Inflammatory macrophage (primary cell): ENCODE results near the gene TBC1D8B.

Experiments
- DNase-seq, 2 donors: peaks; one replicate each; pipeline ENCODE4 v3.0.0-alpha.2; 2020 to 2022

Gene TBC1D8B

DNA sequence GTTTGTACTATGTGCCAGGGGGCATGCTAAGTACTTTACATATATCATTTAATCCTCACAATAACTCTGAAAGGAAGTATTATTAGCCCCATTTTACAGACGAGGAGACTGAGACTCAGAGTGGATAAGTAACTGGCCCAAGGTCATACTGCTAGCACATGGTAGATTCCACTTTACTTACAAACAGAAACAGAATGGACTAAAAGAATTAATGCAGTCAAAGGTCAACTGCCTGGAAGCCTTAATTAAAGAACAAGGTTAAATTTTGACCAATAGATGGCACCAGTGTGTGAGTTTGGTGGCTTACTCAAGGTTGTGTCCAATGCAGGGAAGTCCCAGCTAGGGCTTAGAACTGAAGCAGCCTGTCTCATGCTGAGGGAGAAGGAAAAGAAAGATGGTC is 96.0 kb downstream of the TBC1D8B start:
- peak; percentile 54 to 63 for DNase-seq

DNA sequence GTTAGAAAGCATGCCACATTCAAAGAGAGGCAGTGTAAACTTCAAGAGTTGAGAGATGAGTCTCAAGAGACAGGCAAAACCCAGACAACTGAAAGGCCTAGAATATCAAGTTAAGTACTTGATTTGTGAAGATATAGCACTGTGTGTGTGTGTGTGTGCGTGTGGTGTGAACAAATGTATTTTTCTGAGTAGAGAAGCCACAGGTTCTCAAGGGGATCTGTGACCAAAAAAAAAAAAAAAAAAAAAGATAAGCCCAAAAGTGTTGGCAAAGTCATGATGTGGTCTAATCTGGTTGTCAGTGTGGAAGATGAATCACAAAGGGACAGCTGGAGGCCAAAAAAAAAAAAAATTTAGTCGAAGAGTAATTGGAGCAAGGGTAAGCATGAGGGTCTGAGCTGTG is 96.8 kb downstream of the TBC1D8B start:
- DNase-seq: no peak

DNA sequence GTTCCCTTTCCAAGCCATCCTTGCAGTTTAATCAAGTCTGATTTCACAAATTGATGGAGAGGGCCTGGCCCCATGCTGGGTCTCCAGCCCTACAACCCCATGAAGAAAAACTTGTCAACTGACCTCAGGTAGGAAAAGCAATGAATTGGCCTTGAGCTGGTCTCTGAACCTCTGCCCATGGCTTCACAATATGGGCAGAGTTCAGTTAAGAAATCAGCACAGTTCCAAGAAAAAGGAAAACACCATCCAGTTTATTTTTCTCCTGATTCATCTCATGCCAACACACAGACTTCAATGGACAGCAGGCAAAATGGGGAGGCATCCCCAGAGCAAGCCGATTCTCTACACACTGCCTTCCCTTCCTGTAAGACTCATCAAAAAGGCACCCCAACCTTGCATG is 97.4 kb downstream of the TBC1D8B start:
- no peak for DNase-seq

DNA sequence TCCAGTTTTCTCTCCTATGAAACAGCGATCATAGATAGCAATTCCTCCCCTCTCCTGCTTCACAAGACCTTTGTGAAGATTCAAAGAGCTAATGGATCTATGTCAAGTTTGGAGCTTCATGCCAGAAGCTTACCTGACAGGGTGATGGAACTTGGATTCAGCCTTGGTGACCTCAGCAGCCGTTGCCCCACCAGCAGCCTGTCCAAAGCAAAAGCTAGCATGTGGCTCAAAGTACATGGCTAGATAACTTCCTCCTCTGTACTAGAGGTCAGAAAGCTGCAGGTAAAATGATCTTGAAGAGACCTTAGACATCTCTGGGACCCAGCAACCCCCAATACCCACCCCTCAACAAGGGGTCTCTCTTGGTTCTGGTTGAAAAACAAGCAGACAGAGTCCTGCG is 98.9 kb downstream of the TBC1D8B start:
- no peak for DNase-seq

DNA sequence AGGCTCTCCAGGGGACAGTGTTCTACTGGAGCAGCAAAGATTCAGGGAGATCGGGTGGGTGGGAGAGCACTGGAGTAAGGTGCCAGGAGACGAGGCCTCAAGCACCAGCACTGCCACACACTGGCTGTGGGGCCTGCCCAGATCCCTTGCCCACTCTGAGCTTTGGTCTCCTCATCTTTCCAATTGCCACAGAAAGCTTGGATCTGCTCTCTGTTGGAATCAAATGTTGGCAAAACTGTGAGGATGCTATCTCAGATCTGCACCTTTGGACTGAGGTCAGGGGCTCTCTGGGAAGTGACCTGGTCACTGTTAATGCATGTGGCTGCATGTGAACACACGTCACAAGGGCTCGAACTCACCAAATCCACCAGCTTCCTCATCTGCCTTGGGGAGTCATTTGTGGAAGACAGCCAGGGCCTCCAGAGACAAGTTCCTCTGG is 99.3 kb downstream of the TBC1D8B start:
- DNase-seq: peak in 1 of 2 donors; percentile 15

DNA sequence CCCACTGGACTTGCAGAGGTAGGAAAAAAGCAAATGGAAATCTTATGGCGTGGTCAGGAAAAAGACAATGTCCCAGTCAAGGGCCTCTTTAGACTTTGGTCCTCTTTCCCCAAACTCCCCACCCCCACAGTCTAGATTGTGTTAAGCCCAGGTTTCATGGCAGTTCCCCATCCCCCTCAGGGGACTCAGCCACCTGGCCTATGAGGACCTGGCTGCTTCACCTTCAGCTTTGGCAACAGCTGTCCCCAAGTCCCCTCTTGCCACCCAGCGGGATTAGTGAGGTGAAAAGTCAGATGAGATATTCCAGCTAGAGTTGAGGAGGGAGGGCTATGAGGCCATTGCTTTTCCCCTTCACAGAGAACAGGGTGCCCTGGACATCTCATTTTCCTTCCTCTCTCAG is 100.2 kb downstream of the TBC1D8B start:
- no peak for DNase-seq

DNA sequence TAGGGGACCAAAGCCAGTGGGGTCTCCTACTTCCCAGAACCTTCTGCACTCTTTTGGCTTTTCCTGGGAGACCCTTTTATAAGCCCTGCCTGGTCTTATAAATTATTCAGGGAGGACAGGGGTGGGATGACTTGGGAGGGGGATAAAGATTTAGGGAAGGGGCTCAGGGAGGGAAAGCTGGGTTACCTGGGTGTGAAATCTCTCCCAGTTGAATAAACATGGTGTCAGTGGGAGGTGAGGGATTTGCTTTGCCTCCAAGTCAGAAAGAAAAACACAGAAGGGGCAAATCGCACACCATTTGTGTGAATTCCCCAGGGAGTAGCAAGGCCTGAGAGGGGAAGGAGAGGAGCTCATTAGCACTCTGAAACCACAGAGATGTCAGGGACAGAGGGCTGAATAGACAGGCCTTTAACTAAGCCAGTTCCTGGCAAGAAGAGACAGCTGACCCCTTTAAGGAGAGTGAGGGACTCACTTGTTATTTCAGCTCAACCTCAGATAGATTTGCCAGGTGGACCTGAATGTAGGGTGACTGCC is 100.9 kb downstream of the TBC1D8B start, which contains the start of gene RIPPLY1:
Gene RIPPLY1 (minus strand): TSS at position 51 of the 534 bp plus-strand sequence. CDS start 54 bp downstream, outside the sequence.
- no peak for DNase-seq

DNA sequence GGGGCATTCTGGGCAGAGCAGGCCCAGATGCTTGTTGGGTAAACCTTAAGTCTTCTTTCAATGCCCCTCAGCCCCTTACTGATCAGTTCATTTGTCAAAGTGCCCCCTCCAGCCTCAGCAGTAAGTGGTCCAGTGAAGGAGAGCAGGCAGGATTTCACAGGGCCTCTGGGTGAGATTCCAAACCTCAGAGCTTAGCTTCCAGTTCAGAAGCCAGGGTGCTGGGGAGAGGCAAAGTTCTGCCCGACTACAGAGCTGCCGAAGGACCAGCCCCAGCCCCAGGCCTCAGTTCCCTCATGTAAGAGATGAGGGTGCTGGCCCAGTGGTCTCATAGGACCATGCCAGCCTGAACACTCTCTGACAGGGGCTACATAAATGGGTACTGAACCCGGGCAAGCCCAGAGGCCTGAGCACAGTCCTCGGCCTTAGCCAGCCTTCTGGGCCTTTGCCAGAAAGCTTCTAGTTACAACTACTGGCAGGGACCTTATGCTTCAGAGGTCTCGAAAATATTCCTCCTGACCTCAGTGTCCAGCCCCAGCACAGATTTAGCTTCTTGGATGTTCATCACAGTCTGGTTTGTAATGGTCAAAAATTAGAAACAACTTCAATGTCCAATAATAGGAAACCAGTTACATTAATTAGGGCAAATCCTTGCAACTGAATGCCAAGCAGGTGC is 101.5 kb downstream of the TBC1D8B start:
- no peak for DNase-seq

DNA sequence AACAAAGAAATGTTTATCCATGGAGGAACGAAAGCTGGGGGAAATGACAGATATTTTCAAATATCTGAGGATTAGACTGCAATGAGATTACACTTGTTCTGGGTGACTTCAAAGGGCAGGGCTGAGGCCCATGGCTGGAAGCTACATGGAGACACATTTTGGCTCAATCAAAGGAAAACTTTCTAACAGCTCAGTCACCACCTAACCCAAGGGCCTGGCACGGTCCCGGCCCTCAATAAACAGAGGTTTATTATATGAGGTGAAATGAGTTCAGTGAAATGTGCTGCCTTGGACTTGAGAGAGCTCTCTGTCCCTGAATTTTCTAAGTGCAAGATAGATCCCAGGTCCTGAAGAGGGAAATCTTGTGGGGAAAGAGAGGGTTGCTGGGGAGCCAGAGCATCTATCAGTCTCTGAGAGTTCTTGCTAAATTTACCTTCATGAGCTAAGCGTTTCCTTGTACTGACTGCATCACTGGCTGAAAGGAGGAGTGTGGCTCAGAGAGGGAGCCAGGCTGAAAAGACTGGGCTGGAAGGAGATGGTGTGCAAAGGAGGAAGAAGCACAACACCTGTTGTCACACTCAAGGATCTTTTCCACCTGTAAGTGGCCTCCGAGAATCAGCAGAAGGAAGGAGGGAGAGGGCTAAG is 102.7 kb downstream of the TBC1D8B start:
- DNase-seq: no peak

DNA sequence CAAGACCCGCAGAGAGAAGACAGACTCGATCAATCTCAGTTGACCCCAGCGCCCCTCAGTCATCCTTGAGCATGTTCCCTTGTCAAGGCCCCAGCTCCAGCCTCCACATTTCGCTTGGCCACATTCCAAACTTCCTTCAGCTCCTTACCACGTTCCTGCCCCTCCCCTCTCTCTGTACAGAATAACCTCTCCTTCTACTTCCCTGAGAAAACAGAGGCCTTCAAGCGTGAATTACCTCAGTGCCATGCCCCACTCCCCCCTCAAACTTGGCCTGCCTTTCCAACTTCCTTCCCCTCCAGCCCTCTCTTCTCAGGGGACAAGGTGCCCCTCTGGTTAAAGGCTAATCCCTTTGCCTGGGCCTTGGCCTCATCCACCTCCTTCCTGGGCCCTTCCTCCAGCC is 103.9 kb downstream of the TBC1D8B start:
- no peak for DNase-seq

DNA sequence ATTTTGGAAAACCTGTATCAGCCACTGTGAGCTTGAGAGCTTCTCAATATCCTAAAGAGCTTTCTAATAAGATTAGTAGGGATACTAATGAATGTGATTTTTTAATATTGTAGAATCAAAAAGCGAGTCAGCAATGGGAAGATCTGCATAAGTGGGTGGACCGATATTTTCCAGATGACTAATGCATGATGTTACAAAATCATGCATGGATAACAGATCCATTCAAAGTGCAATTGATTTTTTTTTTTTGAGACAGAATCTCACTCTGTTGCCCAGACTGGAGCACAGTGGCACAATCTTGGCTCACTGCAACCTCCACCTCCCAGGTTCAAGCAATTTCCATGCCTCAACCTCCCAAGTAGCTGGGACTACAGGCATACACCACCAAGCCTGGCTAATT is 110.4 kb downstream of the TBC1D8B start:
- DNase-seq: no peak

DNA sequence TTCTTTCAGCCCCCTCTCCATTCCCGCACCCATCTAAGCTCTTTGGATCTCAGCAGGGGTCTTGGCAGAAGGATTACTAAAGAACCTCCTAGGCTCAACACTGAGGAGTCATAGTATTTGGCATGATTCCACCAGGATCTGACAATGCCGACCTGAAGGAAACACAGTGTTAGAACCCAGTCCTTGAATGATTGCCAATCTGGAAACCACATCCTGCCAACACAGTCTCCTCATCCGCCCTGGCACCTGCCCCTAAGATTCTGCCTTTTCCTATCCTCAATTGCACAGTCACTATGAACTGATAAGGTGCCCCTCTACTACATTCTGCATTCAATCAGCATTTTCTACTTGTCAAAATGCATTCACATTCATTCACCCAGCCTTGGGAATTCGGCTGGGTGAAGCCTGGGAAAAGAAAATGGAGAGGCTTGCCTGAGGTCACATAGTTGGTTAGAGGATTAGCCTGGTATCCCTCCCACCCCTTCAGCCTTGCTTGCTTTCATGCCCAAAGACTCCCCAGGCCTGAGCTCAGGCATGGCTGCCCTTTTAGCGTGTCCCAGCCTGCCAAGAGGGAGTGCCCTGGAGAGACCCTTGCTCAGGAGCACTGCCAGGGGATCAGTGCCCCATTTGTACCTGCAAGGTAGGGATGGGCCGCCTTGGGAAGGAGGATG is 115.5 kb downstream of the TBC1D8B start:
- DNase-seq: no peak

DNA sequence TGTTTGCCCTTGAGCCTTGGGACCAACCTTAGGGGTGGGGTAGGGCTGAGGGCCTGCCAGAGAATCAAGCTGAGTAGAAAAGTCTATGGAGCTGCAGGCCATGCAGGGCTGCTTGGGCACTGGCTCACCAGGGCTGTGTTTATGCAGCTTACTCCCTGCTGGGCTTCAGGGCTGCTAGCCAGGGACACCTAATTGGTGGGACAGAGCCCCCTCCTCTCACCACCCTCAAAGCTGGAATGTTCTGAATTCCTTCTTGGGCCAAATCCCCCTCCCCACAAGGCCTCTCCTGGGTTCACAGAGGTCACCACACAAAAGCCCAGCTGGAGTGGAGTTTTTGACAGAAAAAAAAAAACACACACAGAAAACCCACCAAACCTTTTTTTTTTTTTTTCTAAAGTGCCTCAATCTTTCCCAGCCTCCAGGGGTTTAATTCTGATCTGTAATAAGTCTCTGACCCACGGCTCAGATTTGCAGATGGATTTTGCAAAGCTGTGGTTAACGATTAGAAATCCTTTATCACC is 117.5 kb downstream of the TBC1D8B start, which contains the start of gene CLDN2:
Gene CLDN2 (plus strand): TSS at position 471 of the 521 bp plus-strand sequence. CDS start 7,827 bp downstream, outside the sequence.
- DNase-seq: no peak

DNA sequence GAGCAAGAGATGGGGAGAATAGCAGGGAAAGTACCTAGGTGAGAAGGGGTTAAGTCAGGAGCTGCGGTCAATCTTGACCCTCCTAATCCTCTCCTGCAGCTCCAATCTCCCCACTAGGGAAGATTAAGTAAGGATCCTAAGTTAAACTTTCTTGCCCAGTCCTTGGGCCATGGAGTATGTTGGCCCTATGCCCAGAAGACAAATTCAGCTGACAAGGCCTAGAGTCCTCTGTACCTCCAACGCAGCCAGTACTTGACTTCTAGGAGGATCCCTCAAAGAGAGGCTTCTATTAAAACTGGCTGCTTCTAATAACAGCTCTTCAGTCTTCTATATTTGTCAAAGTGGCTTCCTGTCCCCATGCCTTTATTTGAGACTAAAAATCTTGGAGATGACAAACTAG is 119.2 kb downstream of the TBC1D8B start:
- no peak for DNase-seq
